H1 (cell line): ENCODE measurements around the gene TPD52L2.

ENCODE experiments used
- CREB1 ChIP-seq: IDR thresholded peaks from 2 replicates; pipeline ENCODE4 v1.6.1; 2012; ENCODE audit warnings: inconsistent platforms
- GABPA ChIP-seq: IDR thresholded peaks from 2 replicates; pipeline ENCODE4 v1.6.1; 2011; ENCODE audit warnings: mild to moderate bottlenecking, low read length, moderate library complexity, borderline replicate concordance; ENCODE audit not compliant: insufficient read depth
- GTF2F1 ChIP-seq: IDR thresholded peaks from 2 replicates; pipeline ENCODE4 v1.6.1; 2012; ENCODE audit warnings: low read depth, low read length, improper control_type of control experiment, borderline replicate concordance
- JUN ChIP-seq: IDR thresholded peaks from 2 replicates; pipeline ENCODE4 v1.6.1; 2011; ENCODE audit warnings: low read depth, mild to moderate bottlenecking, improper control_type of control experiment, low read length
- RAD21 ChIP-seq, 2 experiments: IDR thresholded peaks in 1 of 2; conservative IDR thresholded peaks in 1 of 2; 2 replicates each; pipeline ENCODE4 v1.6.1; 2011; ENCODE audit warnings: low read depth in 2 of 2, low read length in 2 of 2, improper control_type of control experiment in 1 of 2, inconsistent platforms in 1 of 2, mild to moderate bottlenecking in 1 of 2, moderate library complexity in 1 of 2
- SP2 ChIP-seq: IDR thresholded peaks from 2 replicates; pipeline ENCODE4 v1.6.1; 2012; ENCODE audit warnings: mild to moderate bottlenecking, low read length, inconsistent platforms
- TAF1 ChIP-seq: IDR thresholded peaks from 2 replicates; pipeline ENCODE4 v1.6.1; 2011; ENCODE audit warnings: mild to moderate bottlenecking, low read depth, low read length
- TCF12 ChIP-seq: IDR thresholded peaks from 2 replicates; pipeline ENCODE4 v1.6.1; 2011; ENCODE audit warnings: low read depth, mild to moderate bottlenecking, low read length
- ZNF274 ChIP-seq: IDR thresholded peaks from 2 replicates; pipeline ENCODE4 v1.7.0; 2012; ENCODE audit warnings: low read length, borderline replicate concordance; ENCODE audit errors: extremely low read depth
- TF ChIP-seq, protein P1 (sequence below), 3 experiments: IDR thresholded peaks; 1 replicate in 2 of 3; 2 replicates in 1 of 3; pipeline versions ENCODE4 v1.5.1 to v1.6.1; 2011; ENCODE audit warnings: low read length in 3 of 3, mild to moderate bottlenecking in 3 of 3, inconsistent platforms in 2 of 3, low read depth in 1 of 3, moderate library complexity in 1 of 3; ENCODE audit not compliant: insufficient read depth in 1 of 3; ENCODE audit errors: control extremely low read depth in 1 of 3
- TF ChIP-seq, protein P2 (sequence below): IDR thresholded peaks from 2 replicates; pipeline ENCODE4 v1.6.1; 2011; ENCODE audit warnings: low read depth, mild to moderate bottlenecking, low read length; ENCODE audit not compliant: insufficient read depth
- TF ChIP-seq, protein P3 (sequence below): IDR thresholded peaks from 2 replicates; pipeline ENCODE4 v1.6.1; 2012; ENCODE audit warnings: inconsistent platforms

DNA sequence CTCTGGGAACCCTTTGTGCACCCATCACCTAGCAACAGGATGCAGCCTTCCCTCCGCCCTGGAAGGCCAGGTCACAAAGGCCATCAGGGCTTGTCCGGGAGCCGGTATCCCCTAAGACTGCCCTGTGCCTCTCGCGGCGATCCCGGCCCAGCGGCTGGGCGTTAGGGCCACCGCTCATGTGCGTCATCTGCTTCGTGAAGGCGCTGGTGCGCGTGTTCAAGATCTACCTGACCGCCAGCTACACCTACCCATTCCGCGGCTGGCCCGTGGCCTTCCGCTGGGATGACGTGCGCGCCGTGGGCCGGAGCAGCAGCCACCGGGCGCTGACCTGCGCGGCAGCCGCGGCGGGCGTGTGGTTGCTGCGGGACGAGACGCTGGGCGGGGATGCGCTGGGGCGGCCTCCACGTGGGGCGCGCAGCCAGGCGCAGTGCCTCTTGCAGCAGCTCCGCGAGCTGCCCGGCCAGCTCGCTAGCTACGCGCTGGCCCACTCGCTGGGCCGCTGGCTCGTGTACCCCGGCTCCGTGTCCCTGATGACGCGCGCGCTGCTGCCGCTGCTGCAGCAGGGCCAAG lies 3.6 kb upstream of the TPD52L2 start, which contains the start of gene ABHD16B:
- TF ChIP-seq, protein P1, sequence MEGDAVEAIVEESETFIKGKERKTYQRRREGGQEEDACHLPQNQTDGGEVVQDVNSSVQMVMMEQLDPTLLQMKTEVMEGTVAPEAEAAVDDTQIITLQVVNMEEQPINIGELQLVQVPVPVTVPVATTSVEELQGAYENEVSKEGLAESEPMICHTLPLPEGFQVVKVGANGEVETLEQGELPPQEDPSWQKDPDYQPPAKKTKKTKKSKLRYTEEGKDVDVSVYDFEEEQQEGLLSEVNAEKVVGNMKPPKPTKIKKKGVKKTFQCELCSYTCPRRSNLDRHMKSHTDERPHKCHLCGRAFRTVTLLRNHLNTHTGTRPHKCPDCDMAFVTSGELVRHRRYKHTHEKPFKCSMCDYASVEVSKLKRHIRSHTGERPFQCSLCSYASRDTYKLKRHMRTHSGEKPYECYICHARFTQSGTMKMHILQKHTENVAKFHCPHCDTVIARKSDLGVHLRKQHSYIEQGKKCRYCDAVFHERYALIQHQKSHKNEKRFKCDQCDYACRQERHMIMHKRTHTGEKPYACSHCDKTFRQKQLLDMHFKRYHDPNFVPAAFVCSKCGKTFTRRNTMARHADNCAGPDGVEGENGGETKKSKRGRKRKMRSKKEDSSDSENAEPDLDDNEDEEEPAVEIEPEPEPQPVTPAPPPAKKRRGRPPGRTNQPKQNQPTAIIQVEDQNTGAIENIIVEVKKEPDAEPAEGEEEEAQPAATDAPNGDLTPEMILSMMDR (IDR thresholded peaks at IDR 0.05; ENCODE audit: control extremely low read depth in 1 of 3, insufficient read depth in 1 of 3, low read depth in 1 of 3, low read length in 3 of 3) = no peak
- TF ChIP-seq SP2 (no peak), TAF1 (no peak), GABPA (no peak), JUN (no peak), GTF2F1 (no peak), CREB1 (no peak), TCF12 (no peak), RAD21 (IDR thresholded peaks at IDR 0.05 in 1 of 2, conservative IDR thresholded peaks at IDR 0.05 in 1 of 2; ENCODE audit: low read depth in 2 of 2, low read length in 2 of 2) (no peak), ZNF274 (no peak)
- TF ChIP-seq, protein P2, sequence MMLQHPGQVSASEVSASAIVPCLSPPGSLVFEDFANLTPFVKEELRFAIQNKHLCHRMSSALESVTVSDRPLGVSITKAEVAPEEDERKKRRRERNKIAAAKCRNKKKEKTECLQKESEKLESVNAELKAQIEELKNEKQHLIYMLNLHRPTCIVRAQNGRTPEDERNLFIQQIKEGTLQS = no peak
- TF ChIP-seq, protein P3, sequence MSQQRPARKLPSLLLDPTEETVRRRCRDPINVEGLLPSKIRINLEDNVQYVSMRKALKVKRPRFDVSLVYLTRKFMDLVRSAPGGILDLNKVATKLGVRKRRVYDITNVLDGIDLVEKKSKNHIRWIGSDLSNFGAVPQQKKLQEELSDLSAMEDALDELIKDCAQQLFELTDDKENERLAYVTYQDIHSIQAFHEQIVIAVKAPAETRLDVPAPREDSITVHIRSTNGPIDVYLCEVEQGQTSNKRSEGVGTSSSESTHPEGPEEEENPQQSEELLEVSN = no peak
